Left lung (tissue), 10 donors: ENCODE data around the gene NSRP1. TPM values are rescaled to one million over a fixed set of nuclear protein-coding genes. Genes with fewer than 3 reads are reported as not detected.

Source experiments
- ATAC-seq: fragments of 200-7000 bp; cut with Tn5 transposase; one replicate; pipeline ENCODE4 v1.9.1; 2020; ENCODE audit warnings: moderate library complexity
- DNase-seq, 4 donors: peaks; one replicate each; pipeline ENCODE4 v3.0.0-alpha.2; 2013 to 2020
- H3K27ac ChIP-seq, 2 donors: fragments of 200-600 bp; sonication (generic) in 1 of 2; one replicate each; pipeline versions ENCODE4 v1.5.0 to v1.8.0; 2020 to 2021
- H3K27me3 ChIP-seq, 2 donors: fragments of 200-600 bp; sonication (generic) in 1 of 2; one replicate each; pipeline versions ENCODE4 v1.5.0 to v1.8.0; 2020 to 2021
- H3K36me3 ChIP-seq, 2 donors: fragments of 200-600 bp; sonication (generic) in 1 of 2; one replicate each; pipeline versions ENCODE4 v1.5.0 to v1.8.0; 2020 to 2021
- H3K4me1 ChIP-seq, 2 donors: fragments of 200-600 bp; one replicate each; pipeline ENCODE4 v1.8.0; 2021
- H3K4me3 ChIP-seq, 2 donors: fragments of 200-600 bp; sonication (generic) in 1 of 2; one replicate each; pipeline versions ENCODE4 v1.5.0 to v1.8.0; 2020 to 2021; ENCODE audit warnings: mild to moderate bottlenecking in 1 of 2
- H3K9me3 ChIP-seq, 2 donors: fragments of 200-600 bp; sonication (generic) in 1 of 2; one replicate each; pipeline versions ENCODE4 v1.5.0 to v1.8.0; 2020 to 2021
- intact Hi-C, 2 donors: fragments of 100-400 bp; cut with DNase I; formaldehyde crosslinking; loops; one replicate each; pipeline versions ENCODE4 v1.11.2 to v1.14.2; 2022
- polyA plus RNA-seq, 6 donors: library from polyadenylated mRNA; unstranded; fragments of 120-200 nt; gene quantifications; one replicate each; pipeline ENCODE4 v1.2.1, GENCODE V29; 2013; ENCODE audit not compliant: insufficient read length in 6 of 6
- total RNA-seq, 2 donors: library from RNA; stranded (reverse); fragmentation: NEBNext Ultra II Directional; extraction: Animal tissue kit (Norgen Biotek cat#: 25700); gene quantifications; one replicate each; pipeline ENCODE4 v1.2.1, GENCODE V29; 2021
- TF ChIP-seq, protein P1 (sequence below), 2 donors: fragments of 200-600 bp; sonication (generic) in 1 of 2; IDR thresholded peaks; one replicate each; pipeline versions ENCODE4 v1.5.0 to v1.8.0; 2021; ENCODE audit warnings: antibody characterized with exemption in 2 of 2
- donor health status: DM: no; HTN: yes; CAD: no.
- donor health status: DM: no; HTN: no; CAD: no.

Gene NSRP1
- total and polyA plus RNA-seq, 8 donors, result 17.7 to 42.8 (median 38.9) TPM

GRCh38 chr17:30092886-30093285 lies 23.7 kb upstream of the NSRP1 start:
- no peak for ATAC-seq
- DNase-seq, result no peak
- TF ChIP-seq, protein P1, sequence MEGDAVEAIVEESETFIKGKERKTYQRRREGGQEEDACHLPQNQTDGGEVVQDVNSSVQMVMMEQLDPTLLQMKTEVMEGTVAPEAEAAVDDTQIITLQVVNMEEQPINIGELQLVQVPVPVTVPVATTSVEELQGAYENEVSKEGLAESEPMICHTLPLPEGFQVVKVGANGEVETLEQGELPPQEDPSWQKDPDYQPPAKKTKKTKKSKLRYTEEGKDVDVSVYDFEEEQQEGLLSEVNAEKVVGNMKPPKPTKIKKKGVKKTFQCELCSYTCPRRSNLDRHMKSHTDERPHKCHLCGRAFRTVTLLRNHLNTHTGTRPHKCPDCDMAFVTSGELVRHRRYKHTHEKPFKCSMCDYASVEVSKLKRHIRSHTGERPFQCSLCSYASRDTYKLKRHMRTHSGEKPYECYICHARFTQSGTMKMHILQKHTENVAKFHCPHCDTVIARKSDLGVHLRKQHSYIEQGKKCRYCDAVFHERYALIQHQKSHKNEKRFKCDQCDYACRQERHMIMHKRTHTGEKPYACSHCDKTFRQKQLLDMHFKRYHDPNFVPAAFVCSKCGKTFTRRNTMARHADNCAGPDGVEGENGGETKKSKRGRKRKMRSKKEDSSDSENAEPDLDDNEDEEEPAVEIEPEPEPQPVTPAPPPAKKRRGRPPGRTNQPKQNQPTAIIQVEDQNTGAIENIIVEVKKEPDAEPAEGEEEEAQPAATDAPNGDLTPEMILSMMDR (IDR thresholded peaks at IDR 0.05), result no peak
- Histone ChIP-seq H3K36me3 (no peaks in the 10 kb centered on the region), H3K4me1 (peaks cover 0 to 9% of the 10 kb centered on the region in 2 donors), H3K9me3 (no peaks in the 10 kb centered on the region), H3K4me3 (no peak overlapping the region), H3K27ac (no peak overlapping the region), H3K27me3 (peaks cover 0 to 6% of the 10 kb centered on the region in 2 donors)
- intact Hi-C loops, result loop anchor here in 1 of 2 donors (5.0 kb wide), 1 partner anchor 61 kb away; no protein-coding TSS in a partner anchor

DNA sequence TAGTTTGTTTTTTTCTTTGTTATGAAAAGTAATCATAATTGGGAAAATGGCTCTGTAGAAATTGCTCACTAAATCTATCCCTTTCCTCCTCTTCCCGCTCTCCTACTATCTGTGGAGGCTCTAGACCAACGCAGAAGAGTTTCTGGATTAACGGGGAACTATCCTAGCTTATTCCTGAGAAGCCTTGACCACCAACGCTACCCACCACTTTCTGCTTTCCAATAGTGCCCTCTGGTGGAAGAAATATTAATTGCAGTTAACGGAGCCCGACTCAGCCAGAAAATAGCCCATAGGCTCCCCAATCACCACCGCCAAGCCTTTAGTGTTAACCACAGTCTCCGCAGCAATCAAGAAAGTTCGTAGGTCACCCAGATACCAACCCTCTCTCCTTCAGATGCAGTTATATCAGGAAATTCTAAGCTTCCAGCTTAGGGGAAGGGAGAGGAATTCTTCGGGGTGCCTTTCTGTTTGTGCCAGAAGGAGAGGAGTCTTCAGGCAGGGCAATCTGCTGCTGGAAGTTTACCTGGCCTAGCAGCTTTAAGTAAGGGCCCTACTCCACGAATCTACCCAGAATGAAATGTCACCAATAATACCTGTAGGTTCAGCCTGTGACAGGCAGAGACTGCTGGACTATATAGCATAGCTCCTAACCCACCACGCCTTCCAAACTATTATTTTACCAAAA lies 23.0 kb upstream of the NSRP1 start:
- Histone ChIP-seq H3K36me3 (no peaks in the 10 kb centered on the region), H3K4me3 (no peak overlapping the region), H3K4me1 (peaks cover 0 to 9% of the 10 kb centered on the region in 2 donors), H3K9me3 (no peaks in the 10 kb centered on the region), H3K27me3 (peaks cover 0 to 6% of the 10 kb centered on the region in 2 donors), H3K27ac (no peak overlapping the region)
- peak; percentile 86 for ATAC-seq
- intact Hi-C loops, result loop anchor here in 1 of 2 donors (5.0 kb wide), 1 partner anchor 61 kb away; no protein-coding TSS in a partner anchor
- TF ChIP-seq, protein P1 (IDR thresholded peaks at IDR 0.05), result peak; percentile 73 to 78
- DNase-seq, result peak in 2 of 4 donors; percentile 61 to 67

DNA sequence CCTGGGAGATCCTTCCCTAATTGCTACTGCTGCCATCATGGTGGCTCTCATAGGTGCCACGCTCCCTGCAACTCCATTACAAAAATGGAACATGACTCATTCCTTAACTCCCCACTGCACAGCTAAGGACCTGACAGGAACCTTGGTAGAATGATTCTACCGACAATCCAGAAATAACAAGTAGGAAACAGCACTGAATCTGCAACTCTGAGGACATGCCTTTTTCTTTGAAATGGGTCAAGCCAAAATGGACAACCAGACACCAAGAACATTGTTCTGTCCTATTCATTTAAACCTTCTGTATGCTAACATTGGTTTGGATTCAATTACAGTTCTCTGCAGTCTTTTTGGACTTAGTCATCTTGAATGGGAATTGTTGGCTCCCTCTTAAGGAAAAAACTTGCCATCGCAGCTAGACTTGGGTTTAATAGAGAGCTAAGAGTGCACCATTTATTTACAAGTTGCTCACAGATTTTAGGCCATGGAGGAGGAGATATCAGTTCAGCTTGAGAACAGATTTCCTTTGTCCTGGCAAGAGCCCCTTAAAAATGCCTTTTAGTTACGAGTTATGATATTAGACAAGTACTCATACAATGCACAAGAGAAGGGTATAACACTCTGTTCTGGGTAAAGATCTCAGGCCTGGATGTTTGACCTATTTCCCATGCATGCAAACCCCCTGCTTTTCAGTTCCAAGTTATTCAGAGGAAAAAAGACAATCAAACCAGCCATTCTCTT lies 20.9 kb upstream of the NSRP1 start:
- intact Hi-C loops, result no loop called here
- Histone ChIP-seq H3K36me3 (no peaks in the 10 kb centered on the region), H3K4me1 (peaks cover 0 to 9% of the 10 kb centered on the region in 2 donors), H3K4me3 (no peak overlapping the region), H3K27ac (no peak overlapping the region), H3K27me3 (peaks cover 0 to 6% of the 10 kb centered on the region in 2 donors), H3K9me3 (no peaks in the 10 kb centered on the region)
- ATAC-seq (peak; percentile 76), DNase-seq (peak in 1 of 4 donors; percentile 30)
- TF ChIP-seq, protein P1 (IDR thresholded peaks at IDR 0.05), result peak in 1 of 2 donors; percentile 43

- Histone ChIP-seq H3K4me3 (no peak overlapping the region), H3K4me1 (peaks cover 0 to 10% of the 10 kb centered on the region in 2 donors), H3K36me3 (no peaks in the 10 kb centered on the region), H3K27me3 (no peaks in the 10 kb centered on the region), H3K9me3 (no peaks in the 10 kb centered on the region), H3K27ac (no peak overlapping the region)
- intact Hi-C loops, result no loop called here
- no peak for ATAC-seq
- DNase-seq, result no peak
- TF ChIP-seq, protein P1 (IDR thresholded peaks at IDR 0.05), result no peak
Measured at GRCh38 chr17:30101686-30102390, 14.8 kb upstream of the NSRP1 start.
